Keratinocyte (primary cell): ENCODE results near the gene MAP2K5.

Experiments
- CTCF ChIP-seq, 3 experiments: IDR thresholded peaks in 1 of 3; conservative IDR thresholded peaks in 1 of 3; optimal IDR thresholded peaks in 1 of 3; 2 replicates in 2 of 3; 3 replicates in 1 of 3; pipeline versions ENCODE3 to v1.5.1; 2011; ENCODE audit warnings: low read length in 3 of 3, mild to moderate bottlenecking in 3 of 3, moderate library complexity in 2 of 3, control low read depth in 1 of 3, inconsistent platforms in 1 of 3; ENCODE audit not compliant: insufficient read depth in 2 of 3; ENCODE audit errors: extremely low read depth in 1 of 3
- EZH2 ChIP-seq: IDR thresholded peaks from one replicate; pipeline ENCODE4 v1.6.1; 2012; ENCODE audit warnings: inconsistent platforms, mild to moderate bottlenecking, low read length, moderate library complexity

- no peak for TF ChIP-seq CTCF (optimal IDR thresholded peaks at IDR 0.05 in 1 of 3, IDR thresholded peaks at IDR 0.05 in 1 of 3, conservative IDR thresholded peaks at IDR 0.05 in 1 of 3; ENCODE audit: extremely low read depth in 1 of 3, insufficient read depth in 2 of 3, low read length in 3 of 3)
- TF ChIP-seq EZH2 = no peak
Observed at GRCh38 chr15:67531379-67531914, 11.1 kb upstream of the MAP2K5 start.
